Measurements from ENCODE around the gene CLINT1. TPM values are rescaled to one million over a fixed set of nuclear protein-coding genes. Genes with fewer than 3 reads are reported as not detected.

The CLINT1 gene
- total RNA-seq, 4 donors from 2014 or later: 89.3 to 122 (median 107) TPM

DNA sequence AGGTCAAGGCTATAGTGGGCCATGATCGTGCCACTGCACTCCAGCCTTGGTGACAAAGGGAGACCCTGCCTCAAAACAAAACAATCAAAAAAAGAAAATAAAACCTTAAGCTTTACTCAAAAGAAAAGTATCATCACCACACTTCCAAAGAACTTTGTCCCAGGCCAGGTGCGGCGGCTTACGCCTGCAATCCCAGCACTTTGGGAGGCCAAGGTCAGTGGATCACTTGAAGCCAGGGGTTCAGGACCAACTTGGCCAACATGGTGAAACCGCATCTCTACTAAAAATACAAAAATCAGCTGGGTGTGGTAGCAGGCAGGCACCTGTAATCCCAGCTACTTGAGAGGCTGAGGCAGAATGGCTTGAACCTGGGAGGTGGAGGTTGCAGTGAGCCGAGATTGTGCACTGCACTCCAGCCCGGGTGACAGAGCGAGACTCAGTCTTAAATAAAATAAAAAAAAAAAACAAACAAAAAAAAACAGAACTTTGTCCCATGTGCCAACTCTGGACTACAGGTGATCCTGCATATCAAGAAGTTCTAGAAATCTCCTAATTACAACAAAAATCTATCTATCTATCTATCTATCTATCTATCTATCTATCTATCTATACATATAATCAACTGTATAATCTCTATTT lies 19.7 kb downstream of the CLINT1 start:
- intact Hi-C loops (cut with DNase I; ENCODE audit: low total_unique reads): no loop called here
- 85 to 86% methylated on average over 8 of the region's 8 CpGs for WGBS, 2 donors
- no peak for TF ChIP-seq POLR2A (IDR thresholded peaks at IDR 0.05)
- TF ChIP-seq, protein P1, sequence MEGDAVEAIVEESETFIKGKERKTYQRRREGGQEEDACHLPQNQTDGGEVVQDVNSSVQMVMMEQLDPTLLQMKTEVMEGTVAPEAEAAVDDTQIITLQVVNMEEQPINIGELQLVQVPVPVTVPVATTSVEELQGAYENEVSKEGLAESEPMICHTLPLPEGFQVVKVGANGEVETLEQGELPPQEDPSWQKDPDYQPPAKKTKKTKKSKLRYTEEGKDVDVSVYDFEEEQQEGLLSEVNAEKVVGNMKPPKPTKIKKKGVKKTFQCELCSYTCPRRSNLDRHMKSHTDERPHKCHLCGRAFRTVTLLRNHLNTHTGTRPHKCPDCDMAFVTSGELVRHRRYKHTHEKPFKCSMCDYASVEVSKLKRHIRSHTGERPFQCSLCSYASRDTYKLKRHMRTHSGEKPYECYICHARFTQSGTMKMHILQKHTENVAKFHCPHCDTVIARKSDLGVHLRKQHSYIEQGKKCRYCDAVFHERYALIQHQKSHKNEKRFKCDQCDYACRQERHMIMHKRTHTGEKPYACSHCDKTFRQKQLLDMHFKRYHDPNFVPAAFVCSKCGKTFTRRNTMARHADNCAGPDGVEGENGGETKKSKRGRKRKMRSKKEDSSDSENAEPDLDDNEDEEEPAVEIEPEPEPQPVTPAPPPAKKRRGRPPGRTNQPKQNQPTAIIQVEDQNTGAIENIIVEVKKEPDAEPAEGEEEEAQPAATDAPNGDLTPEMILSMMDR (IDR thresholded peaks at IDR 0.05): no peak

DNA sequence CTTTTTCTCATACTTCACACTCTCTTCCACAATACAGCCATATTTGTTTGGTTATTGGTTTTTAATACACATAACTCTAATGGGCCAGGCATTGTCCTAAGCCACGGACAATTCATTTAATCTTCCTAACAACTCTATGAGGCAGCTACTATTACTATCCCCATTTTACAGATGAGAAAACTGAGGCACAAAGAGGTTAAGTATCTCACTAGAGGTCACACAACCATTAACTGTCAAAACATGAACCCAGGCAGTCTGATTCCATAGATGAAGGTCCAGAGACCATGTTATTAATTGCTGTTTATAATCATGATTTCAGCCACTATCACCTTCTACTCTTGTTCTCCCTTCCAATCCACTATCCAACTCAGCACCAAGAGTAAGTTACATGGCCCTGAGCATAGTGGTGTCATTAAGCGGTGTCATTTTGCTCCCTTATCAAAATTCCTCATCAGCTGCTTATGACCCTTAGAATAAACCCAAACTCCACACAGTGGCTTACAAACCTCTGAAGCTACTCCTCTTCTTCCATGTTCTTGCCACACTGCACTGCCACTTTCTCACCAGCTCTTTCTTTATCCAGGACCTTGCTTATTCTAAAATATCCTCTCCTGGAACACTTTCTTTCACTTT lies 22.7 kb downstream of the CLINT1 start:
- intact Hi-C loops (cut with DNase I; ENCODE audit: low total_unique reads): no loop called here
- DNase-seq (ENCODE audit: low spot score in 2 of 2): no peak
- WGBS, 2 donors: 94 to 99% methylated on average over 2 of the region's 2 CpGs
- H3K4me3 ChIP-seq (ENCODE audit: low read depth, poor library complexity, severe bottlenecking): no peak overlapping the region
- TF ChIP-seq, protein P1 (IDR thresholded peaks at IDR 0.05): no peak
- TF ChIP-seq POLR2A (IDR thresholded peaks at IDR 0.05): no peak

More for the DNA sequence above, 19.7 kb downstream of the CLINT1 start:
- H3K4me3 ChIP-seq (ENCODE audit: low read depth, poor library complexity, severe bottlenecking): no peak overlapping the region
- no peak for DNase-seq (ENCODE audit: low spot score in 2 of 2)

DNA sequence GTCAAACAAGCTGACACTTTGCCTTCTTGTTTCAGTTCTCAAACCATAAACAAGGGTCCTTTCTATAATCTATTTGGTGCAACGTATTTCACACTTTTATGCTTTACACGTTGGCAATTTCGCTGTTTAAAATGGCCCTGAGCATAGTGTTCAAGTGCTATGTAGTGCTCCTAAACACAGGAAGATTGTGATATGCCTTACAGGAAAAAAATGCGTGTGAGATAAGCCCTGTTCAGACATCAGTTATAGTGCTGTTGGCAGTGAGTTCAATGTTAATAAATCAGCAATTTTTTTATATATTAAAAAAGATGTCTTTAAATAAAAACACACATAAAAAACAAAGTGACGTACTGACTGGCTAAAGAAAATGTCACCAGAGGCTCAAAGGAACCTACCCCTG lies 23.9 kb downstream of the CLINT1 start:
- no peak overlapping the region for H3K4me3 ChIP-seq (ENCODE audit: low read depth, poor library complexity, severe bottlenecking)
- WGBS, 2 donors: 68 to 72% methylated on average over 5 of the region's 5 CpGs
- DNase-seq (ENCODE audit: low spot score in 2 of 2): no peak
- intact Hi-C loops (cut with DNase I; ENCODE audit: low total_unique reads): no loop called here
- TF ChIP-seq, protein P1 (IDR thresholded peaks at IDR 0.05): no peak
- TF ChIP-seq POLR2A (IDR thresholded peaks at IDR 0.05): no peak

DNA sequence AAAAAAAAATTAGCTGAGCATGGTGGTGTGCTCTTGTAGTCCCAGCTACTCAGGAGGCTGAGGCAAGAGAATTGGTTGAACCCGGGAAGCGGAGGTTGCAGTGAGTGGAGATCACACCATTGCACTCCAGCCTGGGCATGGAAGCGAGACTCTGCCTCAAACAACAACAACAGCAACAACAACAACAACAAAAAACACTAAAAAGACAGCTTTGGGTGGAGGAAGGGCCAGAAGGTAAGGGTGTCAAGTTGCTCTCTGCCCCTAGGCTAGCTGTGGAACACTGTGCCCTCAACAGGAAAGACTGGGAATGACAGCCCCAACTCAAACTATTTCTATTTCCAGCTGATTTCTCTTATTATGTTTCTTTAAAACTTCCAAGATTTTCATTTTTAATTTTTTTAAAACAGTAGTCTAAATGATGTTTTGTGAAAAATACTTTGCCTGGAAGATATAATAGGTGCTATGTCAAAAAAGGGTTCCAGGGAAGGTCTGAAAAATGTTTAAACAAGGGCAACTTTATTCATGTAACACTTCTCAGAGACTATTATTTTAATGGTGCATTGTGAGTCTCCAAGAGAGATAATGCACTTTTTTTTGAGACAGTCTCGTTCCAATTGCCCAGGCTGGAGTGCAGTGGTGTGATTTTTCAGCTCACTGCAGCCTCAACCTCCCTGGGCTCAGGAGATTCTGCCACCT lies 29.9 kb downstream of the CLINT1 start:
- intact Hi-C loops (cut with DNase I; ENCODE audit: low total_unique reads): no loop called here
- no peak for DNase-seq (ENCODE audit: low spot score in 2 of 2)
- H3K4me3 ChIP-seq (ENCODE audit: low read depth, poor library complexity, severe bottlenecking): no peak overlapping the region
- 92 to 96% methylated on average over 4 of the region's 4 CpGs for WGBS, 2 donors
- no peak for TF ChIP-seq POLR2A (IDR thresholded peaks at IDR 0.05)

DNA sequence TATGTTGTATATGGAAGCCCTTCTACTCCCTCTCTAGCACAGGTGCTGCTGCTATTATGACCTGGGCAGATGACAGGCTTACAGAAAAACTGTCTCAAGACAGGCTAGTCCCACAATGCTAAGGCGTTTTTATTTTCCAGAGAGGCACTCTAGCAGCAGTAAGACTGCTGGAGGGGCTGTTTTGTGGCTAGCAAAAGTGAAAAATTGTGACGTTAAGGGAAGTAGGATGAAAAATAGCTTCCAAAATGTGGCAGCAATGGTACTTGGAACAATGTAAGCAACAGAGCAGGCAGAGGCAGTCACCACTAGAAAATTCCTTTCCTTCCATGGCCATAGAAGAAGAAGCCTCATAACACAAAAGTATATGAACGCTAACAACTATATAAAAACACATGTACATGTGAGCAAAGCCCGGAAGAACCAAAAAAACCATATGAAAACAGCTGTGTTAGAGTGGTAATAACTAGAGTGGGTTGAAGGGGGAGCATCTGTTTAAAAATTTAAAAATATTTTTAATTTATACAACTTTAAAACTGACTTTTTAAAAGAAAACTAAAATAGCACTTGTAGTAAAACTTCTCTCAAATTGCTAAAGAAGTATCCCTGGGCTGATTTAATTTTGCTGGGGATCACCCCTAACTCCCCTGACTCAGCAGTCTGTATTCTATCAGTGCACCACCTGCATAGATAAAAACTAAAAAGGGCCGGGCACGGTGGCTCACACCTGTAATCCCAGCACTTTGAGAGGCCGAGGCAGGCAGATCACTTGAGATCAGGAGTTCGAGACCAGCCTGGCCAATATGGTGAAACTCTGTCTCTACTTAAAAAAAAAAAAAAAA lies 30.6 kb downstream of the CLINT1 start:
- TF ChIP-seq, protein P1 (IDR thresholded peaks at IDR 0.05): no peak
- no peak for TF ChIP-seq POLR2A (IDR thresholded peaks at IDR 0.05)
- intact Hi-C loops (cut with DNase I; ENCODE audit: low total_unique reads): no loop called here
- no peak for DNase-seq (ENCODE audit: low spot score in 2 of 2)
- WGBS, 2 donors: 54 to 58% methylated on average over 8 of the region's 8 CpGs
- no peak overlapping the region for H3K4me3 ChIP-seq (ENCODE audit: low read depth, poor library complexity, severe bottlenecking)
